ENCODE data around the gene VWA1. TPM values are rescaled to one million over a fixed set of nuclear protein-coding genes. Genes with fewer than 3 reads are reported as not detected.
A peak's percentile ranks its signal among the peaks of the same experiment; 100 is the strongest.
"Not testable (repeated sequence)": the region's sequence is repeated elsewhere in the genome, so short reads cannot be mapped to it uniquely, and the experiment has no call there.

The VWA1 gene
- total RNA-seq, 3 donors from 2014 or later: 13.0 to 44.8 (median 35.7) TPM

GRCh38 chr1:1441002-1441888, 5.8 kb downstream of the VWA1 start:
- TF ChIP-seq POLR2AphosphoS5 (IDR thresholded peaks at IDR 0.05) (peak in 1 of 3 donors; percentile 39), CTCF (IDR thresholded peaks at IDR 0.05) (peak; percentile 66 to 88 (median 69)), POLR2A (IDR thresholded peaks at IDR 0.05) (no peak)
- Histone ChIP-seq H3K4me1 (peaks cover 0 to 17% of the 10 kb centered on the region in 2 donors), H3K27me3 (no peaks in the 10 kb centered on the region), H3K27ac (peak overlapping the region in 1 of 2 donors; percentile 4), H3K4me3 (no peak overlapping the region), H3K9me3 (no peaks in the 10 kb centered on the region), H3K36me3 (no peaks in the 10 kb centered on the region)
- intact Hi-C loops (cut with DNase I; ENCODE audit: low total_unique reads): loop anchor here (5.0 kb wide), 1 partner anchor 184 kb away; no protein-coding TSS in a partner anchor
- DNase-seq (ENCODE audit: low spot score in 2 of 2): peak in 1 of 2 donors; percentile 63

- Histone ChIP-seq H3K36me3 (no peaks in the 10 kb centered on the region), H3K9me3 (no peaks in the 10 kb centered on the region), H3K27me3 (no peaks in the 10 kb centered on the region), H3K27ac (no peak overlapping the region), H3K4me1 (peaks cover 0 to 11% of the 10 kb centered on the region in 2 donors), H3K4me3 (no peak overlapping the region)
- TF ChIP-seq CTCF (IDR thresholded peaks at IDR 0.05) (no peak), POLR2A (IDR thresholded peaks at IDR 0.05) (no peak), POLR2AphosphoS5 (IDR thresholded peaks at IDR 0.05) (no peak)
- DNase-seq (ENCODE audit: low spot score in 2 of 2): no peak
- intact Hi-C loops (cut with DNase I; ENCODE audit: low total_unique reads): loop anchor here (5.0 kb wide), 1 partner anchor 185 kb away; no protein-coding TSS in a partner anchor
Measured at GRCh38 chr1:1442069-1442770, 6.7 kb downstream of the VWA1 start.

DNA sequence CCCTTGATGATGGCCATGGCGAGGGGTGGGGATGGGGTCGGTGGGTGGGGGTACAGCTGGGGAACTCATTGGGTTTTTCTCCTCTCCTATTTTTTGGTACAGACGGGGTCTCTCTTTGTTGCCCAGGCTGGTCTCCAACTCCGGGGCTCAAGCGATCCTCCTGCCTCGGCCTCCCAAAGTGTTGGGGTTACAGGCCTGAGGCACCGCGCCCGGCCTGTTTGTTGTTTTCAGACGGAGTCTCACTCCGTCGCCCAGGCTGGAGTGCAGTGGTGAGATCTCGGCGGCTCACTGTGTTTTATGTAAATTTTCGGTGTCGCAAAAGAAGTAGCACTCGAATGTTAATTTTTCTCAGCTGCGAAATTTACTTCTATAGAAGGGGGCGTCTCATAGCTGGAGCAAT, 11.1 kb downstream of the VWA1 start:
- H3K27me3 ChIP-seq; H3K4me3 ChIP-seq; H3K36me3 ChIP-seq; intact Hi-C loops (cut with DNase I; ENCODE audit: low total_unique reads); H3K27ac ChIP-seq; H3K9me3 ChIP-seq; H3K4me1 ChIP-seq; DNase-seq (ENCODE audit: low spot score in 2 of 2): not testable (repeated sequence)

DNA sequence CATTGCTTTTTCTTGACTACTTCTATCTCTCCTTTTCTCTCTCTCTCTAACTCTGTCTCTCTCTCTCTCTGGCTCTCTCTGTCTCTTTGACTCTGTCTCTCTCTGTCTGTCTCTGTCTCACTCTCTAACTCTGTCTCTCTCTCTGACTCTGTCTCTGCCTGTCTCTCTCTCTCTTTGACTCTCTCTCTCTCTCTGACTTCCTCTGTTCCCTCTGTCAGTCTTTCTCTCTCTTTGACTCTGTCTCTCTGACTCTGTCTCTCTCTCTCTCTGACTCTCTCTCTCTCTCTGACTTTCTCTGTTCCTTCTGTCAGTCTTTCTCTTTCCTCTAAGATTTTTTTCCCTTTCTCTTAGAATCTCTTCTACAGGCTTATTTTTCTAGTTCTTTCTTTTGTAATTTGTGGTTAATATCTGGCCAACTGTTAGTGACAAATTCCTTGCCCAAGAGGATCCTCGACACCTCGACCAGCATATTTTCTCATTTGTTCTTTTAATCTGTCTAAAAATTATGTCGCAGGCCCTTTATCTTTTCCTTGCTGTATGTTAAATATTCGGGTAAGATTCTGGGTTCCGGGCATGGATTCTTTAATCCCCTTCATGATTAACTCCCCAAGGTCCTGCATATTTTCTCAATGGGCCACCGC, 13.7 kb downstream of the VWA1 start, which contains the start of gene ATAD3C:
TSS of gene ATAD3C (plus strand) at position 591 of the 641 bp plus-strand sequence. CDS start 995 bp downstream, outside the sequence.
- TF ChIP-seq POLR2A (IDR thresholded peaks at IDR 0.05): no peak
- no peak for TF ChIP-seq CTCF (IDR thresholded peaks at IDR 0.05)
- no peak for TF ChIP-seq POLR2AphosphoS5 (IDR thresholded peaks at IDR 0.05)
- intact Hi-C loops (cut with DNase I; ENCODE audit: low total_unique reads): no loop called here

DNA sequence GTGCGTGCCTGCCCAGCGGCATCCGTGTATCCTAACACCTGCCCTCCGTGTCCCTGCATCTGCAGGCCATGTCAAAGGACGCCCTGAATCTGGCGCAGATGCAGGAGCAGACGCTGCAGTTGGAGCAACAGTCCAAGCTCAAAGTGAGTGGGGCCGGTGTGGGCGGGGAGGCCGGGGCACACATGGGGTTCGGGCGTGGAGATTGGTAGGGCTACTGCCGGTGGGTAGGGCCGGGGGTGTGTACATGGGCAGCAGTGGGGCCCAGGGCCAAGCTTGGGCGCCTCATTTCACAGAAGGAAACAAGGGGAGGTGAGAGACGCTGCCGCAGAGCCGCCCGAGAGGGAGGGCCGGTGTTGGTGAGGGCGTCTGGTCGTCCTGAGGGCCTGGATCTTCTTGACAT, 15.1 kb downstream of the VWA1 start:
- intact Hi-C loops (cut with DNase I; ENCODE audit: low total_unique reads); H3K4me3 ChIP-seq; DNase-seq (ENCODE audit: low spot score in 2 of 2); H3K27me3 ChIP-seq; H3K9me3 ChIP-seq; H3K36me3 ChIP-seq; H3K27ac ChIP-seq; H3K4me1 ChIP-seq: not testable (repeated sequence)

More for the DNA sequence above, 13.7 kb downstream of the VWA1 start, which contains the start of gene ATAD3C:
- Histone ChIP-seq H3K4me1 (no peaks in the 10 kb centered on the region), H3K36me3 (no peaks in the 10 kb centered on the region), H3K27ac (no peak within 1 kb of the TSS), H3K27me3 (no peaks in the 10 kb centered on the region), H3K4me3 (no peak within 1 kb of the TSS), H3K9me3 (no peaks in the 10 kb centered on the region)
- DNase-seq (ENCODE audit: low spot score in 2 of 2): no peak

Measured in breast epithelium (tissue), 4 donors.